Stimulated activated CD8-positive, alpha-beta memory T cell treated with anti-CD3 and anti-CD28 coated beads, Interleukin-15, amount 100 ng/mL, for 1 hour (primary cell): ENCODE measurements around the gene EDDM13.
"Not testable (repeated sequence)": the region's sequence is repeated elsewhere in the genome, so short reads cannot be mapped to it uniquely, and the experiment has no call there.

ENCODE experiments used
- DNase-seq: peaks from one replicate; pipeline ENCODE4 v3.0.0-alpha.2; 2020; ENCODE audit warnings: low read depth

The EDDM13 gene

GRCh38 chr19:56321254-56321988, 48.9 kb downstream of the EDDM13 start:
- DNase-seq, result no peak

GRCh38 chr19:56321989-56322440, 49.5 kb downstream of the EDDM13 start:
- DNase-seq, result no peak

- DNase-seq, result no peak
Measured at GRCh38 chr19:56324436-56324835, 51.9 kb downstream of the EDDM13 start.

GRCh38 chr19:56332695-56333094, 60.1 kb downstream of the EDDM13 start:
- DNase-seq, result no peak

- DNase-seq, result peak; percentile 14
Measured at GRCh38 chr19:56333506-56333905, 61.0 kb downstream of the EDDM13 start.

GRCh38 chr19:56335371-56335770, 62.8 kb downstream of the EDDM13 start:
- not testable (repeated sequence) for DNase-seq

- DNase-seq, result not testable (repeated sequence)
Measured at GRCh38 chr19:56337077-56337476, 64.5 kb downstream of the EDDM13 start.

- not testable (repeated sequence) for DNase-seq
Measured at GRCh38 chr19:56339031-56339430, 66.5 kb downstream of the EDDM13 start.

GRCh38 chr19:56341948-56342347, 69.4 kb downstream of the EDDM13 start:
- no peak for DNase-seq

GRCh38 chr19:56347163-56347778, 74.7 kb downstream of the EDDM13 start:
- no peak for DNase-seq

GRCh38 chr19:56348289-56348877, 75.8 kb downstream of the EDDM13 start:
- DNase-seq, result no peak

GRCh38 chr19:56350416-56351045, 78.0 kb downstream of the EDDM13 start:
- DNase-seq, result peak; percentile 15

GRCh38 chr19:56351208-56351607, 78.7 kb downstream of the EDDM13 start:
- no peak for DNase-seq

GRCh38 chr19:56355517-56355916, 83.0 kb downstream of the EDDM13 start:
- DNase-seq, result no peak

- DNase-seq, result no peak
Measured at GRCh38 chr19:56356944-56357343, 84.4 kb downstream of the EDDM13 start.
